Measurements from ENCODE around the gene CTNNA3. TPM values are rescaled to one million over a fixed set of nuclear protein-coding genes. Genes with fewer than 3 reads are reported as not detected.

Gene CTNNA3
- total RNA-seq, 6 experiments from 2014 or later = 0.19 to 3.6 (median 1.2) TPM

- no peak for TF ChIP-seq POLR2A (IDR thresholded peaks at IDR 0.05)
- TF ChIP-seq, protein P1, sequence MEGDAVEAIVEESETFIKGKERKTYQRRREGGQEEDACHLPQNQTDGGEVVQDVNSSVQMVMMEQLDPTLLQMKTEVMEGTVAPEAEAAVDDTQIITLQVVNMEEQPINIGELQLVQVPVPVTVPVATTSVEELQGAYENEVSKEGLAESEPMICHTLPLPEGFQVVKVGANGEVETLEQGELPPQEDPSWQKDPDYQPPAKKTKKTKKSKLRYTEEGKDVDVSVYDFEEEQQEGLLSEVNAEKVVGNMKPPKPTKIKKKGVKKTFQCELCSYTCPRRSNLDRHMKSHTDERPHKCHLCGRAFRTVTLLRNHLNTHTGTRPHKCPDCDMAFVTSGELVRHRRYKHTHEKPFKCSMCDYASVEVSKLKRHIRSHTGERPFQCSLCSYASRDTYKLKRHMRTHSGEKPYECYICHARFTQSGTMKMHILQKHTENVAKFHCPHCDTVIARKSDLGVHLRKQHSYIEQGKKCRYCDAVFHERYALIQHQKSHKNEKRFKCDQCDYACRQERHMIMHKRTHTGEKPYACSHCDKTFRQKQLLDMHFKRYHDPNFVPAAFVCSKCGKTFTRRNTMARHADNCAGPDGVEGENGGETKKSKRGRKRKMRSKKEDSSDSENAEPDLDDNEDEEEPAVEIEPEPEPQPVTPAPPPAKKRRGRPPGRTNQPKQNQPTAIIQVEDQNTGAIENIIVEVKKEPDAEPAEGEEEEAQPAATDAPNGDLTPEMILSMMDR (IDR thresholded peaks at IDR 0.05) = no peak
- no peaks in the 10 kb centered on the region for H3K4me1 ChIP-seq
- H3K27me3 ChIP-seq = no peaks in the 10 kb centered on the region
- DNase-seq (no peak), ATAC-seq (no peak)
- H3K27ac ChIP-seq = no peak overlapping the region
- H3K9me3 ChIP-seq = no peaks in the 10 kb centered on the region
- H3K4me3 ChIP-seq = no peak overlapping the region
- no peaks in the 10 kb centered on the region for H3K36me3 ChIP-seq
- WGBS (ENCODE audit: insufficient coverage, low coverage, low lambda C conversion rate, missing lambda C conversion rate) = 82% methylated on average over 6 of the region's 6 CpGs
- intact Hi-C loops (cut with DNase I) = no loop called here
Measured at GRCh38 chr10:67141300-67141699, 554.7 kb downstream of the CTNNA3 start.

DNA sequence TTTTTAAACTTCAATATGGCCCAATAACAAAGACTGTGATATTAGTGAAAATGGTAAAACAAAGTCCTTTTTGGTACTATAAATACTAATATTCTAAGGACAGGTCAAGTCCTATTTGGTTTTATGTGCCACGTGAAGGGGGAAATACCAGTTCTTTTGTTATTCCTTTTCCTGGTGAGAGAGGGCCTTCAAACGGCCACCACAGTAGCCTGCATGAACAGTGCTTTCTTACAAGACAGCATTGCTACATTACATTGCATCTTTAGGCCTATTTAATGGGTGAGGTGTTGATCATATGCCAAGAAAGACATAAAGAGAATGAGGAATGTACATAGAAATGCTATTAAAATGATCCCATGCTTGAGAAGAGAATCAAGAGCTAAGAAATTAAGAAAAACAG is 555.4 kb downstream of the CTNNA3 start:
- no peaks in the 10 kb centered on the region for H3K9me3 ChIP-seq
- 55% methylated on average over 2 of the region's 2 CpGs for WGBS (ENCODE audit: insufficient coverage, low coverage, low lambda C conversion rate, missing lambda C conversion rate)
- intact Hi-C loops (cut with DNase I) = no loop called here
- H3K27me3 ChIP-seq = no peaks in the 10 kb centered on the region
- no peak for DNase-seq
- no peaks in the 10 kb centered on the region for H3K4me1 ChIP-seq
- TF ChIP-seq, protein P1 (IDR thresholded peaks at IDR 0.05) = no peak
- H3K36me3 ChIP-seq = no peaks in the 10 kb centered on the region
- ATAC-seq = no peak
- H3K4me3 ChIP-seq = no peak overlapping the region
- no peak overlapping the region for H3K27ac ChIP-seq

GRCh38 chr10:67127441-67127840 is 568.6 kb downstream of the CTNNA3 start:
- 70% methylated on average over 2 of the region's 2 CpGs for WGBS (ENCODE audit: insufficient coverage, low coverage, low lambda C conversion rate, missing lambda C conversion rate)
- no peaks in the 10 kb centered on the region for H3K9me3 ChIP-seq
- ATAC-seq (no peak), DNase-seq (no peak)
- H3K4me1 ChIP-seq = no peaks in the 10 kb centered on the region
- no peak overlapping the region for H3K4me3 ChIP-seq
- TF ChIP-seq POLR2A (IDR thresholded peaks at IDR 0.05) = no peak
- TF ChIP-seq, protein P1 (IDR thresholded peaks at IDR 0.05) = no peak
- H3K27ac ChIP-seq = no peak overlapping the region
- H3K27me3 ChIP-seq = no peaks in the 10 kb centered on the region
- intact Hi-C loops (cut with DNase I) = no loop called here
- H3K36me3 ChIP-seq = no peaks in the 10 kb centered on the region

DNA sequence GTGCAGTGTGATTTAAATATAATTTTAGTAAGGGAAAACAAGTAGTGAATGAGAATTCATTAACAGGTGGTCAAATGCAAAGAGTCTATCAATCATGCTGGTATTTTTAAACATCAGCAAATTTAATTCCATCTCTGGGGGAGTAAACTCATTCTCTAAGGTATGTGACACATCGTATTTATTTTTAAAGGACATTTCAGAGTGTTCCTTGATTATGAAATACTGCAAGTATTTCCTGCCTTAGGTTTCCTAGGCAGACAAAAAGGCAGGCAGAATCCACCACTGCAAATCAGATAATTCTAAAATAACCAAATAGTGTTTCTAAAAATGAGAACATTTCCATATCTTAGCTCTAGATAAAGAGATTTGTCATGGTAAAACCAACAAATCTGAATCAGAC is 576.3 kb downstream of the CTNNA3 start:
- H3K9me3 ChIP-seq = no peaks in the 10 kb centered on the region
- peaks cover 0 to 6% (median 0%) of the 10 kb centered on the region in 4 donors for H3K4me1 ChIP-seq
- H3K36me3 ChIP-seq = no peaks in the 10 kb centered on the region
- intact Hi-C loops (cut with DNase I) = no loop called here
- H3K27me3 ChIP-seq = no peaks in the 10 kb centered on the region
- no peak overlapping the region for H3K27ac ChIP-seq
- DNase-seq (no peak), ATAC-seq (no peak)
- WGBS (ENCODE audit: insufficient coverage, low coverage, low lambda C conversion rate, missing lambda C conversion rate) = 8% methylated on average over 1 of the region's 1 CpG
- TF ChIP-seq, protein P1 (IDR thresholded peaks at IDR 0.05) = no peak
- no peak for TF ChIP-seq POLR2A (IDR thresholded peaks at IDR 0.05)
- no peak overlapping the region for H3K4me3 ChIP-seq

- Histone ChIP-seq H3K4me3 (no peak overlapping the region), H3K27me3 (no peaks in the 10 kb centered on the region), H3K27ac (no peak overlapping the region), H3K9me3 (no peaks in the 10 kb centered on the region), H3K4me1 (peaks cover 0 to 6% (median 0%) of the 10 kb centered on the region in 4 donors), H3K36me3 (no peaks in the 10 kb centered on the region)
- ATAC-seq (no peak), DNase-seq (no peak)
- intact Hi-C loops (cut with DNase I) = no loop called here
- TF ChIP-seq POLR2A (IDR thresholded peaks at IDR 0.05) = no peak
- TF ChIP-seq, protein P1 (IDR thresholded peaks at IDR 0.05) = no peak
- 50% methylated on average over 1 of the region's 1 CpG for WGBS (ENCODE audit: insufficient coverage, low coverage, low lambda C conversion rate, missing lambda C conversion rate)
Measured at GRCh38 chr10:67115972-67116371, 580.0 kb downstream of the CTNNA3 start.

All from right lobe of liver (tissue), 6 donors.